Thymus (tissue), 11 donors: ENCODE measurements around the gene TBX1. TPM values are rescaled to one million over a fixed set of nuclear protein-coding genes. Genes with fewer than 3 reads are reported as not detected.

Experiments
- DNase-seq, 9 donors: peaks; one replicate each; pipeline ENCODE4 v3.0.0-alpha.2; 2013; ENCODE audit warnings: low spot score in 9 of 9, low read depth in 6 of 9, missing footprints in 1 of 9
- H3K27ac ChIP-seq, 2 donors: one replicate each; pipeline ENCODE4 v1.5.1; 2013; ENCODE audit warnings: control low read depth in 1 of 2, low read depth in 1 of 2, low read length in 1 of 2, mild to moderate bottlenecking in 1 of 2, moderate library complexity in 1 of 2
- H3K27me3 ChIP-seq, 2 donors: one replicate each; pipeline ENCODE4 v1.5.1; 2013; ENCODE audit warnings: low read length in 1 of 2; ENCODE audit not compliant: control insufficient read depth in 2 of 2, insufficient read depth in 1 of 2
- H3K36me3 ChIP-seq, 2 donors: one replicate each; pipeline ENCODE4 v1.5.1; 2013; ENCODE audit warnings: low read length in 1 of 2, mild to moderate bottlenecking in 1 of 2, moderate library complexity in 1 of 2; ENCODE audit not compliant: control insufficient read depth in 2 of 2, insufficient read depth in 2 of 2
- H3K4me1 ChIP-seq, 2 donors: one replicate each; pipeline ENCODE4 v1.5.1; 2013; ENCODE audit warnings: low read length in 2 of 2; ENCODE audit not compliant: control insufficient read depth in 2 of 2, insufficient read depth in 2 of 2
- H3K4me3 ChIP-seq, 2 donors: one replicate each; pipeline ENCODE4 v1.5.1; 2013; ENCODE audit warnings: low read length in 2 of 2, control low read depth in 1 of 2, mild to moderate bottlenecking in 1 of 2
- H3K9me3 ChIP-seq, 2 donors: one replicate each; pipeline ENCODE4 v1.5.1; 2013; ENCODE audit warnings: low read length in 1 of 2, mild to moderate bottlenecking in 1 of 2; ENCODE audit not compliant: control insufficient read depth in 2 of 2, insufficient read depth in 1 of 2
- WGBS: extraction: QIAGEN DNeasy Blood & Tissue Kit; methylation state at CpG from one replicate; pipeline ENCODE4 v1.1.7; 2013; 5-methylcytosine and 5-hydroxymethylcytosine counted together
- polyA plus RNA-seq: library from polyadenylated mRNA; stranded (reverse); fragments of 200-250 nt; gene quantifications from one replicate; pipeline ENCODE4 v1.2.3, GENCODE V29; 2013
- total RNA-seq: library from RNA; stranded (reverse); fragments of 120-200 nt; gene quantifications from one replicate; pipeline ENCODE4 v1.2.4, GENCODE V29; 2013
- donor health status: healthy.

Gene TBX1
- total and polyA plus RNA-seq, 2 donors, result 0.05 to 0.96 TPM

GRCh38 chr22:19748991-19749664, 11.4 kb upstream of the TBX1 start:
- no peaks in the 10 kb centered on the region for H3K36me3 ChIP-seq
- H3K27ac ChIP-seq, result no peak overlapping the region
- peaks cover 2 to 6% of the 10 kb centered on the region in 2 donors for H3K9me3 ChIP-seq
- no peaks in the 10 kb centered on the region for H3K4me1 ChIP-seq
- H3K27me3 ChIP-seq, result peaks cover 18 to 76% of the 10 kb centered on the region in 2 donors
- H3K4me3 ChIP-seq, result no peak overlapping the region
- no peak for DNase-seq
- 92% methylated on average over 15 of the region's 15 CpGs for WGBS

GRCh38 chr22:19749876-19750275, 10.7 kb upstream of the TBX1 start:
- DNase-seq, result no peak

GRCh38 chr22:19750507-19751490, 9.8 kb upstream of the TBX1 start:
- H3K4me1 ChIP-seq, result peaks cover 0 to 5% of the 10 kb centered on the region in 2 donors
- no peak overlapping the region for H3K27ac ChIP-seq
- H3K36me3 ChIP-seq, result no peaks in the 10 kb centered on the region
- no peak overlapping the region for H3K4me3 ChIP-seq
- peaks cover 34 to 87% of the 10 kb centered on the region in 2 donors for H3K27me3 ChIP-seq
- DNase-seq, result no peak
- H3K9me3 ChIP-seq, result peaks cover 2 to 10% of the 10 kb centered on the region in 2 donors
- WGBS, result 92% methylated on average over 27 of the region's 27 CpGs

More at GRCh38 chr22:19749876-19750275, 10.7 kb upstream of the TBX1 start:
- H3K4me3 ChIP-seq, result no peak overlapping the region
- no peaks in the 10 kb centered on the region for H3K4me1 ChIP-seq
- peaks cover 2 to 8% of the 10 kb centered on the region in 2 donors for H3K9me3 ChIP-seq
- H3K27ac ChIP-seq, result no peak overlapping the region
- H3K36me3 ChIP-seq, result no peaks in the 10 kb centered on the region
- 96% methylated on average over 12 of the region's 12 CpGs for WGBS
- peaks cover 25 to 83% of the 10 kb centered on the region in 2 donors for H3K27me3 ChIP-seq

- peaks cover 0 to 14% of the 10 kb centered on the region in 2 donors for H3K4me1 ChIP-seq
- 96% methylated on average over 14 of the region's 14 CpGs for WGBS
- no peak for DNase-seq
- H3K9me3 ChIP-seq, result peaks cover 2 to 10% of the 10 kb centered on the region in 2 donors
- H3K4me3 ChIP-seq, result no peak overlapping the region
- H3K36me3 ChIP-seq, result no peaks in the 10 kb centered on the region
- peaks cover 42 to 94% of the 10 kb centered on the region in 2 donors for H3K27me3 ChIP-seq
- no peak overlapping the region for H3K27ac ChIP-seq
Measured at GRCh38 chr22:19751497-19752245, 8.9 kb upstream of the TBX1 start.

GRCh38 chr22:19753090-19753842, 7.3 kb upstream of the TBX1 start:
- Histone ChIP-seq H3K27me3 (peaks cover 58 to 97% of the 10 kb centered on the region in 2 donors), H3K27ac (no peak overlapping the region), H3K4me1 (peaks cover 4 to 26% of the 10 kb centered on the region in 2 donors), H3K4me3 (no peak overlapping the region), H3K36me3 (no peaks in the 10 kb centered on the region), H3K9me3 (peaks cover 2 to 13% of the 10 kb centered on the region in 2 donors)
- no peak for DNase-seq
- WGBS, result 96% methylated on average over 10 of the region's 10 CpGs

GRCh38 chr22:19753996-19754700, 6.4 kb upstream of the TBX1 start:
- Histone ChIP-seq H3K27me3 (peaks cover 67 to 98% of the 10 kb centered on the region in 2 donors), H3K9me3 (peaks cover under 1 to 13% of the 10 kb centered on the region in 2 donors)

GRCh38 chr22:19754701-19755144, 5.9 kb upstream of the TBX1 start:
- H3K36me3 ChIP-seq, result no peaks in the 10 kb centered on the region
- peaks cover 6 to 35% of the 10 kb centered on the region in 2 donors for H3K4me1 ChIP-seq
- DNase-seq, result no peak
- peaks cover 71 to 98% of the 10 kb centered on the region in 2 donors for H3K27me3 ChIP-seq
- 44% methylated on average over 14 of the region's 14 CpGs for WGBS
- H3K4me3 ChIP-seq, result no peak overlapping the region
- peaks cover 0 to 13% of the 10 kb centered on the region in 2 donors for H3K9me3 ChIP-seq
- no peak overlapping the region for H3K27ac ChIP-seq

More at GRCh38 chr22:19753996-19754700, 6.4 kb upstream of the TBX1 start:
- Histone ChIP-seq H3K36me3 (no peaks in the 10 kb centered on the region), H3K4me1 (peaks cover 4 to 31% of the 10 kb centered on the region in 2 donors), H3K27ac (no peak overlapping the region), H3K4me3 (no peak overlapping the region)
- DNase-seq, result no peak
- 89% methylated on average over 14 of the region's 14 CpGs for WGBS
